Kidney tubule cell (primary cell): ENCODE measurements around the gene SNX11.

Experiments
- DNase-seq: peaks from one replicate; pipeline ENCODE4 v3.0.0-alpha.2; 2018; ENCODE audit warnings: low spot score

The SNX11 gene

DNA sequence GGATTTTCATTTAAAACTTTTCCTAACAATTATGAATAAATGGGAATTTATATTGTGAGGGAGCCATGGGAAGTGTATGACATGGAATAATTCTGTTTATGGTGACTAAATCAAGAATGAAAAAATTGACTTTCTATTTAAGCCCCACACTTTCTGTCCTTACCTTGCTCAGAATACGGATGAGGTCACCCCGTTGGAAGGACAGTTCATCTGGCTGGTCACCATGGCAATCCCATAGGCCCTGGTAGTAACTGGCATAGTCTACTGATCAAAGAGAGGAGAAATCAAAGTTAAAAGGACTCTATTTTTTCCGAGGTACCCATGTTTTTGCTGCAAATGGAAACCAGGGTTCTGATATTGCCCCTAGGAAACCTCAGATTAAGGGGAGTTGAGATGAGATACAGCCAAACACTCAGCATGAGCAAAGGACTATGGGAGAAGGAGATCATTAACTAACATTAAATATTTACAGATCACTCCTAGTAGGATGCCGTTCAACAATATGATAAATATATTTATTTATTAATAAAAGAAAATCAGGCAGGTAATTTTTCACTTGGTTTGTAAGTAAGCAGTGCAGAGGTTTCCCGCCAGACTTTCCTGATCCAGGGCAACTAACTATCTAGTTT, 54.9 kb downstream of the SNX11 start:
- peak; percentile 51 for DNase-seq

DNA sequence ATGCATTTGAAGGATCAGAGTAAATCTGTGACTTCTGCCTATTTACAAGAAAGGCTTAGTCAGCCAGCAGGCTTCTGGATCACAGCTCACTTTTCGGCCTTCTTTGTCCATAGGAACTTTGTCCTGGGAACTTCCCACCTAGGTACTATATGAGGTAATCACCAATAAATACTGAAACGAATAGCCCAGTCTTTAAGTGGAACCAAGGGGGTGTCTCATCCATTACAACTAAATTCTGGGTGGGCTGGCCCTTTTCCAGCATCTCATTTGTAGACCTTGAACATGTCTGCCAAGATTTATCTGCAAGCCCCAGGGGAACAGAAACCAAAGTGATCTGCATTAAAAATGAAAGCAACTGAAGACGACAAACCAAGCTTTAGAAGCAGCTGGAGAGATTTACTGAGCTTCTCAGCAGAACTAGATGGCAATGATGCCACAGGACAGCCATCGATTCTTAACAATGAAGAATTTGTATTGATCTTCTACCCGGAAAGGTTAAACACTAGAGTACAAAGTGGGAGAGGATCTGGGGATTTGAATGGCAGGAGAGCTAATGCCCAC, 55.5 kb downstream of the SNX11 start:
- DNase-seq: peak; percentile 70

DNA sequence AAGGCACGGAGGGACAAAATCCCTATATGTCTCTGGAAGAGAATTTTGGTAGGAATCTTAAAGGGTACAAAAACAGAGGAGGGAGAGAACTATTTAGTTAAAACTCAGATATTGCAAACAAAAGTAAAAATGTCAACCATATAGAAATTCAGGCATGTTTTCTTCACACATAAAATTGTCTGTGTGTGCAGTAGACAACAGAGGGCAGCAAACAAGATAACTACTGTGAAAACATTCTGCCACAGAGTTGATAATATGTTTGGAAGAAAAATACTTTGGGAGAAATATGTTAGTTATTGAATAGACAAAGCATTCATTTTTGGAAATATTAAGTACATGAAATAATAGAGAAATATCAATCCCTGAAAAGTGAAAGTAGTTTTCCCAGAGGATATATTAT, 56.2 kb downstream of the SNX11 start:
- no peak for DNase-seq

DNA sequence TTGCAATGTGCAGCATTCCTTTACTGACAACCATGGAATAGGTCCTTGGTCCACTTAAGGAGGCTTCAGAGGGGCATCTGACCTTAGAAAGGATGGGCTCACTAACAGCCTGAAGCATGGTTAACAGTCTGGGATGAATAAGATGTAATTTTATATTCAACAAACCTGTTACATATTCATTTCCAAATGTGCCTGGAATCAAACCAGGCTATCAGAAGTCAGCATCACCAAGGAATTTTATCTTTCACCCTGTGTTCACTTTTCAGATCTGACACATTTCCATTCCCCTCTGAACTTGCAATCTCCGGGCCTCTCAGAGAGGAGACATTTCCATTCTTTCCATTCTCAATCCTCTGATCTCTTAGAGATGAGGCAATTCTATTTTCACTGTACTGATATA, 62.4 kb downstream of the SNX11 start:
- DNase-seq: no peak
